ENCODE measurements around the gene MTUS2.

GRCh38 chr13:29434217-29434945 is 614.2 kb downstream of the MTUS2 start:
- no peak for TF ChIP-seq POLR2A (IDR thresholded peaks at IDR 0.05; ENCODE audit: extremely low read depth, insufficient read length)
- no peak for TF ChIP-seq CTCF (IDR thresholded peaks at IDR 0.05; ENCODE audit: low read depth, low read length)
